ENCODE data around the gene TMEM131. TPM values are rescaled to one million over a fixed set of nuclear protein-coding genes. Genes with fewer than 3 reads are reported as not detected.
A peak's percentile ranks its signal among the peaks of the same experiment; 100 is the strongest.

Gene TMEM131
- total and polyA plus RNA-seq, 11 donors: 9.3 to 38.3 (median 31.2) TPM

DNA sequence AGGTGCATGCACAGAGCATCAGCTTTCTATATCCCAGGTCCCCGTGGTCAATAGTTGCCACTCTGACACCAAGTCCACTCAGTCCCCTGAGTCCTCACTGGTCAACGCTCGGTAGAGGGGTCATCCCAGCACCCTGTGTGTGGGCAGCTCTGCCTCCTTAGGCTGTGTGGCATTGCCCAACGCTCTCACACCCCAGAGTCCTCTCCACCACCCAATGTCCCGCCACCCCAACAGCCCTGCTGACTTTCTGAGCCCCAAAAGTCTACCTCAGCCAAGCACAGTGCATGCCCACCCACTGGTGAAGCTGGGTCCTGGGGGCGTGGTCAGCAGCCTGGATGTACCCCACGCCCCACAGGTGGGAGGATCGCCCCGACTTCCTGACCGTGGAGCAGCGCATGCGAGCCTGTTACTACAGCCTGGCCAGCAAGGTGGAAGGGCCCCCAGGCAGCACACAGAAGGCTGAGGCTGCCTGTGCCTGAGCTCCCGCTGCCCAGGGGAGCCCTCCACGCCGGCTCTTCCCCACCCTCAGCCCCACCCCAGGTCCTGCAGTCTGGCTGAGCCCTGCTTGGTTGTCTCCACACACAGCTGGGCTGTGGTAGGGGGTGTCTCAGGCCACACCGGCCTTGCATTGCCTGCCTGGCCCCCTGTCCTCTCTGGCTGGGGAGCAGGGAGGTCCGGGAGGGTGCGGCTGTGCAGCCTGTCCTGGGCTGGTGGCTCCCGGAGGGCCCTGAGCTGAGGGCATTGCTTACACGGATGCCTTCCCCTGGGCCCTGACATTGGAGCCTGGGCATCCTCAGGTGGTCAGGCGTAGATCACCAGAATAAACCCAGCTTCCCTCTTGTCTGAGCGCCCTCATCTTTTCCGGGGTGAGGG is 256.5 kb downstream of the TMEM131 start:
- peak in 2 of 5 donors; percentile 13 to 16 for DNase-seq
- Histone ChIP-seq H3K36me3 (peaks cover 0 to 4% (median 0%) of the 10 kb centered on the region in 9 donors), H3K27ac (no peak overlapping the region), H3K27me3 (no peaks in the 10 kb centered on the region), H3K4me1 (peaks cover 0 to 26% (median 6%) of the 10 kb centered on the region in 12 donors), H3K4me3 (no peak overlapping the region), H3K9me3 (no peaks in the 10 kb centered on the region)
- TF ChIP-seq, protein P1, sequence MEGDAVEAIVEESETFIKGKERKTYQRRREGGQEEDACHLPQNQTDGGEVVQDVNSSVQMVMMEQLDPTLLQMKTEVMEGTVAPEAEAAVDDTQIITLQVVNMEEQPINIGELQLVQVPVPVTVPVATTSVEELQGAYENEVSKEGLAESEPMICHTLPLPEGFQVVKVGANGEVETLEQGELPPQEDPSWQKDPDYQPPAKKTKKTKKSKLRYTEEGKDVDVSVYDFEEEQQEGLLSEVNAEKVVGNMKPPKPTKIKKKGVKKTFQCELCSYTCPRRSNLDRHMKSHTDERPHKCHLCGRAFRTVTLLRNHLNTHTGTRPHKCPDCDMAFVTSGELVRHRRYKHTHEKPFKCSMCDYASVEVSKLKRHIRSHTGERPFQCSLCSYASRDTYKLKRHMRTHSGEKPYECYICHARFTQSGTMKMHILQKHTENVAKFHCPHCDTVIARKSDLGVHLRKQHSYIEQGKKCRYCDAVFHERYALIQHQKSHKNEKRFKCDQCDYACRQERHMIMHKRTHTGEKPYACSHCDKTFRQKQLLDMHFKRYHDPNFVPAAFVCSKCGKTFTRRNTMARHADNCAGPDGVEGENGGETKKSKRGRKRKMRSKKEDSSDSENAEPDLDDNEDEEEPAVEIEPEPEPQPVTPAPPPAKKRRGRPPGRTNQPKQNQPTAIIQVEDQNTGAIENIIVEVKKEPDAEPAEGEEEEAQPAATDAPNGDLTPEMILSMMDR (IDR thresholded peaks at IDR 0.05): no peak
- no peak for TF ChIP-seq POLR2A (IDR thresholded peaks at IDR 0.05)
- intact Hi-C loops (cut with DNase I): no loop called here
- peak in 1 of 4 donors; percentile 5 for ATAC-seq
- 91 to 97% (median 93%) methylated on average over 12 to 23 of the region's 23 CpGs for WGBS, 4 donors

DNA sequence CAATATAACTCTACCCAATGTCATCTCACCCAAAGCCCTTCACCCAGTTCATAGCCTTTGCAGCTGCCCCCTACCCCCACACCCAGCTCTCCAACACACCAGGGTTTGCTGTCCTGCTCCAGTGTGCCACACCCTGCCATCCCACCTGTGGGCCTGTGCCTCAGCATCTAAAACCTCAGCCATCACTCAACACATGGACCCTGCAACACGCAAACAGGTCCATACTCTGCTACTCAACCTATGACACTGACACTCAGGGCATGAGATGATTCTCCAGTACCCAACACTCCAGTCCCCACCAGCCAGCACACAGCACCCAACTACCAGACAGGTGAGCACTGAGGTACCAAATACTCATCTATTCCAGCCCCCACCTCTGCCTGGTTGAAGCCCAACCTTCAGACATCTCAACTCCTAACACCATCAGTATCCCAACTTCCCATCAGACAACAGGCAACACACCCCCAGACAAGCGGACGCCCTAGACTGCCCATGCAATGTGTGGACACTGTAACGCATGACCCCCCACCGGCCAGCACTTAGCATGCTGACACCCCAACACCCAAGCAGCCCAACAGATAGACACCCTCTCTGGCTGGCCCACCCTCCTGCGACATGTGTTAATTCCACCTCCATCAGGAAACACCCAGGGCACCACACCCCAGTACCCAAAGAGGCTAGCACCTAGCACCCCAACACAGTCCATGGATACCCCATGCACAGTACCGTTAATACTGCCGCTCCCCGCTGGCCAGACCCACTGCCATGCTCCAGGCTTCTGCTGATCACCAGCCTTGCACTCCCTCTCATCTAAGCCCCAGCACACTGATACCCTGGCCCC is 257.3 kb downstream of the TMEM131 start:
- DNase-seq: peak in 2 of 5 donors; percentile 6 to 19
- no peaks in the 10 kb centered on the region for H3K9me3 ChIP-seq
- H3K27me3 ChIP-seq: no peaks in the 10 kb centered on the region
- intact Hi-C loops (cut with DNase I): no loop called here
- H3K36me3 ChIP-seq: no peaks in the 10 kb centered on the region
- 96 to 97% (median 96%) methylated on average over 8 to 9 of the region's 9 CpGs for WGBS, 4 donors
- TF ChIP-seq, protein P1 (IDR thresholded peaks at IDR 0.05): no peak
- no peak for ATAC-seq
- no peak overlapping the region for H3K27ac ChIP-seq
- H3K4me1 ChIP-seq: peaks cover 0 to 26% (median 6%) of the 10 kb centered on the region in 12 donors
- no peak overlapping the region for H3K4me3 ChIP-seq

DNA sequence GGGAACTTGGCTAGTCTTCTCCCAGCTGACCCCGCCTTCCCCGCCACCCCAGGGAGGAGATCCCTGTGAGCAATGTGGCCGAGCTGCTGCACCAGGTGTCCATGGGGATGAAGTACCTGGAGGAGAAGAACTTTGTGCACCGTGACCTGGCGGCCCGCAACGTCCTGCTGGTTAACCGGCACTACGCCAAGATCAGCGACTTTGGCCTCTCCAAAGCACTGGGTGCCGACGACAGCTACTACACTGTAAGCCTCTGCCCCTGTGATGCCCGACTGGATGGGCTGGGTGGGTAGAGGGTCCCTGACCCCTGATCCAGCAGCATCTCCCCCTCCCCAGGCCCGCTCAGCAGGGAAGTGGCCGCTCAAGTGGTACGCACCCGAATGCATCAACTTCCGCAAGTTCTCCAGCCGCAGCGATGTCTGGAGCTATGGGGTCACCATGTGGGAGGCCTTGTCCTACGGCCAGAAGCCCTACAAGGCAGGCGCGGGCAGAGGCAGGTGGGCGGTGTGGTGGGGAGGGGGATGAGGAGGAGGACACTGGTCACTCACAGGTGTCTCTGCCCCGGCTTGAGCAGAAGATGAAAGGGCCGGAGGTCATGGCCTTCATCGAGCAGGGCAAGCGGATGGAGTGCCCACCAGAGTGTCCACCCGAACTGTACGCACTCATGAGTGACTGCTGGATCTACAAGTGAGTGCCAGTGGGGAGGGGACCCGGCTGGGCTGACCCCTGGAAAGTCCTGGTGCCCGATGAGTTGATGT is 258.1 kb downstream of the TMEM131 start:
- Histone ChIP-seq H3K27ac (no peak overlapping the region), H3K4me3 (no peak overlapping the region), H3K27me3 (no peaks in the 10 kb centered on the region), H3K36me3 (no peaks in the 10 kb centered on the region), H3K9me3 (no peaks in the 10 kb centered on the region), H3K4me1 (peaks cover 0 to 23% (median 6%) of the 10 kb centered on the region in 12 donors)
- TF ChIP-seq, protein P1 (IDR thresholded peaks at IDR 0.05): no peak
- no peak for TF ChIP-seq POLR2A (IDR thresholded peaks at IDR 0.05)
- 95 to 97% (median 96%) methylated on average over 26 to 32 of the region's 32 CpGs for WGBS, 4 donors
- intact Hi-C loops (cut with DNase I): no loop called here
- DNase-seq: peak in 2 of 5 donors; percentile 15 to 19
- ATAC-seq: no peak

Data from heart left ventricle (tissue), 16 donors.